Astrocyte of the hippocampus (primary cell): Measurements from ENCODE around the gene LOXL3.
A peak's percentile ranks its signal among the peaks of the same experiment; 100 is the strongest.
"Not testable (repeated sequence)": the region's sequence is repeated elsewhere in the genome, so short reads cannot be mapped to it uniquely, and the experiment has no call there.

Source experiments
- DNase-seq: peaks from one replicate; pipeline ENCODE4 v3.0.0; 2011; ENCODE audit warnings: low read depth, low spot score

LOXL3 gene

GRCh38 chr2:74488643-74489481 is 64.9 kb downstream of the LOXL3 start:
- no peak for DNase-seq

- DNase-seq = no peak
These were observed 67.6 kb downstream of the LOXL3 start for GRCh38 chr2:74486141-74486540.

- DNase-seq = not testable (repeated sequence)
These were observed 70.0 kb downstream of the LOXL3 start for GRCh38 chr2:74483675-74484164.

GRCh38 chr2:74482801-74483674 is 70.7 kb downstream of the LOXL3 start, which contains the start of the genes CCDC142 and TTC31:
Gene CCDC142 (minus strand): TSS chr2:74482998. CDS start chr2:74482837, 161 bp downstream.
Gene TTC31 (plus strand): TSS chr2:74483081. CDS start chr2:74483096, 15 bp downstream.
- peak; percentile 97 for DNase-seq
